Activated effector memory CD4-positive, alpha-beta T cell treated with Interleukin-2 at 50 U/mL for 16 hours (primary cell): ENCODE measurements around the gene SNX21.
"Not testable (repeated sequence)": the region's sequence is repeated elsewhere in the genome, so short reads cannot be mapped to it uniquely, and the experiment has no call there.

Experiments
- DNase-seq: peaks from one replicate; pipeline ENCODE4 v3.0.0-alpha.2; 2020

SNX21 gene

DNA sequence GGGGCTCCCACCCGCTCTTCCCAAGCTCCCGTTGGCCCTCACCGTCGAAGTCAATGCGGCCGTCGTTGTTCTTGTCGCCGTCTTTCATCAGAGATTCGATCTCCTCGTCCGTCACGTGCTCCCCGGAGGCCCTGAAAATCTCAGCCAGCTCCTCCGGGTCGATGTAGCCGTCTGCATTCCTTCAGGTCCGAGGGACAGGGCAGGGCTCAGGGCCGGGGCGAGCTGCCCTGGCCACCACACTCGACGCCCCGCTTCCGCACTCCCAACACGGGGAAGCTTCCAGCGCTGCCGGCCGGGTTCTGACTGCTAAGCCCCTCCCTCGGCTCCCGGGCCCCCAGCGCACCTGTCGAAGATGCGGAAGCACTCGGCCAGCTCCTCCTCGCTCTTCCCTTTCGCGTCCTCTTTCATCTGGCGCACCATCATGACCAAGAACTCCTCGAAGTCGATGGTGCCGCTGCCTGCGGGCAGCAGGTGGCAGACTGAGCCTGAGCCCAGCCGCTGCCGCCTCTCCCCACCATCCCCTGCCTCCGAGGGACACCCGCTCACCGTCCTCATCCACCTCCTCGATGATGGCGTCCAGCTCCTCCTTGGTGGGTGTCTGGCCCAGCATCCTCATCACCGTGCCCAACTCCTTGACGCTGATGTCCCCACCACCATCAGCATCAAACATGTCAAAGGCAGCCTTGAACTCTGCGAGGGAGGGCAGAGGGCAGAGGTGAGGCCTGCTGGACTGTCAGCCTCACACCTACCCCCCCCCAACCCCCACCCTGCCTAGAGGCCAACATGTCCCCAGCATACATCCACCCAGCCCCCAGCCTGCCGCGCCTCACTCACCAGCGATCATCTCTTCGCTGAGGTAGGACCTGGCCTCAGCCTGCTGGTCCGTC lies 9.4 kb upstream of the SNX21 start:
- peak; percentile 27 for DNase-seq

GRCh38 chr20:45826381-45827019 lies 7.1 kb upstream of the SNX21 start:
- DNase-seq = no peak

DNA sequence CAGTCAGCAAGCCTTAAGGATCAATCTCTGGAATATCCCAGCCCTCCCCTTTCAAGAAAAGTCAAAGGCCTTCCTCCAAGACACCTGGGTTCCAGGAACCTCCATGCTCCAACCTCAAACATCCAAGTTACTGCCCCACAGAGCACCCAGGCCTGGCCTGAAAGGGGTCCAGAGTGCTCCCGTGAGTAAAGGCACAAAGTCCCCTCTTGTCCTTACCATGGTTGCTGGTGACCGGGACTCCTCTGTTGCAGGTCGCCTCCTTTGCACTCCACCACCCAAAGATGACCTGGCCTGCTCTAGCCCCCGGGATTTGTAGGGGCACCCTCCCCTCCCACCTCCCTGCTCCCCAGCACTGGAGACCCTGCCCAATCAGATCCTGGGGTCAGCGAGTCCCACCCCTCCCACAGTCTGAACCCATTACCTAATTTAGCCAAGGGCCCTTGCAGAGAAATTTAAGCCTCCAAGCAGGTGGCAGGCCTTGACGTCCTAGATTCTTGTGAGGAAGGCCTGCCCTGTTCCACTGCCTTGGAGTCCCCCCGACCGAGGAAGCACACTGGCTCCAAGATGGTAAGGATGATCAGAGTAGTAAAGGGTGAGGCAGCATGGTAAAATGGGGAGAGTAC lies 6.5 kb upstream of the SNX21 start, which contains the start of gene TNNC2:
Gene TNNC2, minus strand, starts transcription at position 283 of the 623 bp plus-strand sequence. Its CDS starts 64 bp downstream, at position 219.
- no peak for DNase-seq

- DNase-seq = no peak
Observed at GRCh38 chr20:45827712-45828111, 5.9 kb upstream of the SNX21 start.

GRCh38 chr20:45828589-45828988 lies 5.0 kb upstream of the SNX21 start:
- no peak for DNase-seq

DNA sequence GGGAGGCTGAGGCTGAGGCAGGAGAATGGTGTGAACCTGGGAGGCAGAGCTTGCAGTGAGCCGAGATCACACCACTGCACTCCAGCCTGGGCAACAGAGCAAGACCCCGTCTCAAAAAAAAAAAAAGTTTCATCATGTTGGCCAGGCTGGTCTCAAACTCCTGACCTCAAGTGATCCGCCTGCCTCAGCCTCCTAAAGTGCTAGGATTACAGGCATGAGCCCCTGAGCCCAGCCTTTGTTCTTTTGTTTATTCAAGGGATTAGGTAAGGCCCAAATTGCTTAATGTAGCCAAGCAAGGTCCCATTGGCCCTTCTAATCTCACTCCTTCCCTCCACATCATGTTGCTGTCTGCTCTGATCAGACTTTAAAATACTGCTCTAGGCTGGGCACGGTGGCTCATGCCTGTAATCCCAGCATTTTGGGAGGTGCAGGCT lies 3.9 kb upstream of the SNX21 start:
- DNase-seq = not testable (repeated sequence)

- DNase-seq = no peak
Observed at GRCh38 chr20:45832619-45833018, 980 bp upstream of the SNX21 start.

- peak; percentile 30 for DNase-seq
Observed at GRCh38 chr20:45833883-45834796, 541 bp downstream of the SNX21 start.

DNA sequence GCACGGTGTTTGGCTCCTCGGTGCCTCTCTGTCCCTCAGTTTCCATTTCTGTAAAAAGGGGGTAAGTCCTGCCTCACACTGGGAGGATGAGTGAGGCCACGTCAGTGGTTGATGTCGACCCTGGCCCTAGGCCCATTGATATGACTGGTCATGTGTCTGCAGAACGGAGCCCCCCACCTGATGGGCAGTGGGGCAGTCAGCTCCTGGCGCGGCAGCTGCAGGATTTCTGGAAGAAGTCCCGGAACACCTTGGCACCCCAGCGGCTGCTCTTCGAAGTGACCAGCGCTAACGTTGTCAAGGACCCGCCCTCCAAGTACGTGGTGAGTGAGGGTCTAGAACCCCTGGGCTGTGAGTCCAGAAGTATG lies 1.2 kb downstream of the SNX21 start:
- no peak for DNase-seq

GRCh38 chr20:45835329-45835765 lies 1.7 kb downstream of the SNX21 start:
- DNase-seq = no peak

DNA sequence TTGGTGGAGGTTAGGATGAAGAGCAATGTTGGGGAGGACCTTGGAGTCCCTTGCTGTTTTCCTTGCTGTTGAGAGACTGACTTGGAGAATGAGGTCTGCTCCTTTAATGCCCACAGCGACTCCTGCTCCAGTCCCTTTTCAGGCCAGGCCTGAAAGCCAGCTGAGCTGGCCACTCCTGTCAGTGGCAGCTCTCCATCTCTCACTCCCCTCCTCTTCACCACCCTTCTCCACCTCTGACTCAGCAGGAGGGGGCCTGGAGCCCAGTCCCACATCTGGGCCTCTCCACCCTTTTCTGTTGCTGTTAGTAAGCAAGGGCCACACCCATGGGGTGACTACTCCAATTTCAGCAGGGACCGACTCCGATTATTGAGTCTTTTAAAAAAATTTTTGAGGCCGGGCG lies 2.2 kb downstream of the SNX21 start:
- DNase-seq = no peak

- no peak for DNase-seq
Observed at GRCh38 chr20:45836841-45837240, 3.2 kb downstream of the SNX21 start.

DNA sequence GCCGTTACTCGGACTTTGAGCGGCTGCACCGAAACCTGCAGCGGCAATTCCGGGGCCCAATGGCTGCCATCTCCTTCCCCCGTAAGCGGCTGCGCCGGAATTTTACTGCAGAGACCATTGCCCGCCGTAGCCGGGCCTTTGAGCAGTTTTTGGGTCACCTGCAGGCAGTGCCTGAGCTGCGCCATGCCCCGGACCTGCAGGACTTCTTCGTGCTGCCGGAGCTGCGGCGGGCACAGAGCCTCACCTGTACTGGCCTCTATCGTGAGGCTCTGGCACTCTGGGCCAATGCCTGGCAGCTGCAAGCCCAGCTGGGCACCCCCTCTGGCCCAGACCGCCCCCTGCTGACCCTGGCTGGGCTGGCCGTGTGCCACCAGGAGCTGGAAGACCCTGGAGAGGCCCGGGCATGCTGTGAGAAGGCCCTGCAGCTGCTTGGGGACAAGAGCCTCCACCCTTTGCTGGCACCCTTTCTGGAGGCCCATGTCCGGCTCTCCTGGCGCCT lies 7.2 kb downstream of the SNX21 start:
- no peak for DNase-seq

DNA sequence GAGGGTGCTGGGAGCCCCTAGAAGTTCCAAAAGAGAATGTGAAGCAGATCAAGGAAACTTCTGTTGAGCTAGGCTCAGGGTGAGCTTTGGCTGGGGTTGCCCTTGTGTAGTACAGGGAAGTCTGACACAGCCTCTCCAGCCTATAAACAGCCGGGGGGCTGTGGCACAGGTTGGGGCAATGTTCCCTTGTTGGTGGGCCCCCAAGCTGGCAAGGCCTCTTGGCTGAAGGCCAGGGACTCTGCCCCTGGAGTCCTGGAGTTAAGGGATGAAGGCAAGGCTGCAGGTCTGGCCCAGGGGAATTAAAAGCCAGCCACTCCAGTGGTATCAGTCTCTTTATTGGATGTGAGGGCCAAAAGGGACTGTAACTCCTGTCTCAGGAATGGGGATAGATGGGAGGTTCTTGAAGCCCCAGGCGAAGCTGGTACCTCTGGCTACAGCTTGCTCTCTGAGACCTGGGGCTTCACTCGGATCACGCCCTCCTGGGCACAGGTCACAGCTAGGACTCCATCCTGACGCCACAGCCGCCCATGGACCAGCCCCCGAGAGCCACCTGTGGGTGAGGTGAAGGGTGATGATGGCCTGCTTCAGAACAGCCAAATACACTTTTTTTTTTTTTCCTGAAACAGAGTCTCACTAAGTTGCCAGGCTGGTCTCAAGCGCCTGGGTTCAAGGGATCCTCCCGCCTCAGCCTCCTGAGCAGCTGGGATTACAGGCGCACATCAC lies 8.0 kb downstream of the SNX21 start:
- DNase-seq = no peak

- no peak for DNase-seq
Observed at GRCh38 chr20:45842169-45842812, 8.7 kb downstream of the SNX21 start.

DNA sequence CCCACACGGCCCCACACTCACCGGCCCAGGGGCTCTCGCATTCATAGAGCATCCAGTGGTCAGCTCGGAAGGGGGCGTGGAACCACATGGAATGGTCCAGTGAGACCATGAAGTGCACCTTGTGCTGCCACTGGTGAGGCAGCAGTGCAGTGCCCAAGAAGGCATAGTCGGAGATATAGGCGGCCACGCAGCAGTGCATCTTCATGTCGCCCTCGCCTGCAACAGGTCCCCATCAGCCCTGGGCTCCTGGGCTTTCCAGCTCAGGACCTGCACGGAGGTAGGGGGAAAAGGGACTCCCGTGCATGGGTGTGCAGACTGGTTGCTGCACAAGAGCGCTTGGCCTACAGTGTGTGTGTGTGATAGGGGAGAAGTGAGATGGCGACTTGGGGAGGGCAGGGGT lies 9.9 kb downstream of the SNX21 start:
- no peak for DNase-seq

GRCh38 chr20:45845452-45845851 lies 11.9 kb downstream of the SNX21 start:
- DNase-seq = no peak

DNA sequence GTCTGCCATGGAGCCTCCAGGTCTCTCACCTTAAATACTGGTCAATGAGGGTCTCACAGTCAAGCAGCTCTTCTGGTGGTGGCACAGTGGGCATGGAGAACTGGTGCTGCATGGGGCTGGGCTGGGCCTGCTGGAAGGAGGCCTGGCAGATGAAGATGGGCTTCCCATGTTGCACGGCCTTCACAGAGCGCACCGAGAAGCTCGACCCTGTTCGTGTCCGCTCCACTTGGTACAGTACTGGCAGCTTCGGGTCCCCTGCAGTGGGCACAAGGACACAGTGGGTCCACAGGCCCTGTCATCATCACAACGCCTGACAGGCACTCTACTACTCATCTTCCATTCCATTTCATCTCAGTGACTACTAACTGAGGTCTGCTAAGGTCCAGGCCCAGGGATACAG lies 14.8 kb downstream of the SNX21 start:
- no peak for DNase-seq

GRCh38 chr20:45848969-45849582 lies 15.5 kb downstream of the SNX21 start:
- DNase-seq = no peak

GRCh38 chr20:45850238-45850637 lies 16.6 kb downstream of the SNX21 start:
- DNase-seq = no peak

DNA sequence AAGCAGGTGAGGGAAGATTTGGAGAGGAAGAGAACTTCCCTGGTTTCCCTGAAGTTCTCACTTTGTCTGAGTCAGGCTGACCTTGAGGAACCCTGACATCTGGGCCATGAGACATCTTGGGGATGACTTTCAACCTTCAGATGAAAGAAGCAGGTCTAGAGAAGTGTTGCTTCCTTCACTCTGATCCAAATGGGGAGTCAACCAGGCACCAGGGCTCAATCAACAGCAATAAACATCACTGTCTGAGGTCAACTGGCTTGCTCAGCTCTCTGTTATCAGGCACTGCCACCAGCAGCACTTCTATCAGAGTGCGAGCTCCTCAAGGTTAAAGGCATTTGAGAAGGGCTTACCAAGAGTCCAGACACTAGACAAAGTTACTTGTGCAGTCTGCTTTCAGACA lies 17.3 kb downstream of the SNX21 start:
- no peak for DNase-seq
